ENCODE results near the gene ZNF366.

Gene ZNF366

GRCh38 chr5:72499090-72499489 is 8.1 kb downstream of the ZNF366 start:
- TF ChIP-seq, protein P1, sequence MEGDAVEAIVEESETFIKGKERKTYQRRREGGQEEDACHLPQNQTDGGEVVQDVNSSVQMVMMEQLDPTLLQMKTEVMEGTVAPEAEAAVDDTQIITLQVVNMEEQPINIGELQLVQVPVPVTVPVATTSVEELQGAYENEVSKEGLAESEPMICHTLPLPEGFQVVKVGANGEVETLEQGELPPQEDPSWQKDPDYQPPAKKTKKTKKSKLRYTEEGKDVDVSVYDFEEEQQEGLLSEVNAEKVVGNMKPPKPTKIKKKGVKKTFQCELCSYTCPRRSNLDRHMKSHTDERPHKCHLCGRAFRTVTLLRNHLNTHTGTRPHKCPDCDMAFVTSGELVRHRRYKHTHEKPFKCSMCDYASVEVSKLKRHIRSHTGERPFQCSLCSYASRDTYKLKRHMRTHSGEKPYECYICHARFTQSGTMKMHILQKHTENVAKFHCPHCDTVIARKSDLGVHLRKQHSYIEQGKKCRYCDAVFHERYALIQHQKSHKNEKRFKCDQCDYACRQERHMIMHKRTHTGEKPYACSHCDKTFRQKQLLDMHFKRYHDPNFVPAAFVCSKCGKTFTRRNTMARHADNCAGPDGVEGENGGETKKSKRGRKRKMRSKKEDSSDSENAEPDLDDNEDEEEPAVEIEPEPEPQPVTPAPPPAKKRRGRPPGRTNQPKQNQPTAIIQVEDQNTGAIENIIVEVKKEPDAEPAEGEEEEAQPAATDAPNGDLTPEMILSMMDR (IDR thresholded peaks at IDR 0.05; ENCODE audit: low read depth, low read length, missing control alignments), result no peak
- DNase-seq (ENCODE audit: extremely low read depth, low read depth), result no peak

DNA sequence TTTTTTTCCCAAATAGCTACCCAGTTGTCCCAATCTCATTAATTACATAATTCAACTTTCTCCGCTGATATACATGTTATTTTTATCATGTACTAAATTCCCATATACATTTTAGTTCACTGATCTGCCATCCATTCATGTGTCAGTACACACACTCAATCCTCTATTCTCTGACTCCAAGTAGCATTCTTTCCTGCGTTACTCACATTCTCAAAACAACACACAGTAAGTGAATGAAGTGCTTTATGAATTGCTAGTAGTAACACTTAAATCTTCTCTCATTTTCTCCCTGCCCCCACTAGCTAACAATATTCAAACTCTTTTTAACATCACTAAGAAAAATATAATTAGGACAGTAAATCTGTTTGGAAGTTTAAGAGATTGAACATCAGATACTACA is 8.9 kb downstream of the ZNF366 start:
- H3K4me3 ChIP-seq (replicated peaks; ENCODE audit: low read depth, low read length), result no peak overlapping the region
- no peak for DNase-seq (ENCODE audit: extremely low read depth, low read depth)
- TF ChIP-seq, protein P1 (IDR thresholded peaks at IDR 0.05; ENCODE audit: low read depth, low read length, missing control alignments), result no peak

More at GRCh38 chr5:72499090-72499489, 8.1 kb downstream of the ZNF366 start:
- no peak overlapping the region for H3K4me3 ChIP-seq (replicated peaks; ENCODE audit: low read depth, low read length)

- TF ChIP-seq, protein P1 (IDR thresholded peaks at IDR 0.05; ENCODE audit: low read depth, low read length, missing control alignments), result no peak
- H3K4me3 ChIP-seq (replicated peaks; ENCODE audit: low read depth, low read length), result no peak overlapping the region
- no peak for DNase-seq (ENCODE audit: extremely low read depth, low read depth)
Measured at GRCh38 chr5:72497823-72498222, 9.4 kb downstream of the ZNF366 start.

DNA sequence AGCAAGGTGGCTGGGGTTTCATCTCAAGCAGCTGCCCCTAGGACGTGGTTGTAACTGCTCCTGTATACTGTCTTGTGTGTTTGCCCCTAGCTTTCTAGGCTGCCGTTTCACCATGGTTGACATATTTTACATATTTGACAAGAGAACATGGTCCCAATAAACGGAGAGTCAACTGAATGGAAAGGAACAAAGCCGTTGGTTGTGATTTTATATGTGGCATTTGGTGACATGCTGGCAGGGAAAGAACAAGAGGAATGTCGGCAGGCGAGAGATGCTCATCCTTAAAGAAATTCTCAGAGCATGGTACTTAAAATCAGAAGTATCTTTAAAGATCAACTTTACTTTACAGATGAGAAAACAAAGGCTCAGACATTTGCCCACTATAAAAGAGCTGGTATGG is 11.8 kb downstream of the ZNF366 start:
- no peak overlapping the region for H3K4me3 ChIP-seq (replicated peaks; ENCODE audit: low read depth, low read length)
- no peak for DNase-seq (ENCODE audit: extremely low read depth, low read depth)
- TF ChIP-seq, protein P1 (IDR thresholded peaks at IDR 0.05; ENCODE audit: low read depth, low read length, missing control alignments), result no peak

- TF ChIP-seq, protein P1 (IDR thresholded peaks at IDR 0.05; ENCODE audit: low read depth, low read length, missing control alignments), result no peak
- DNase-seq (ENCODE audit: extremely low read depth, low read depth), result no peak
- no peak overlapping the region for H3K4me3 ChIP-seq (replicated peaks; ENCODE audit: low read depth, low read length)
Measured at GRCh38 chr5:72494623-72495124, 12.5 kb downstream of the ZNF366 start.

GRCh38 chr5:72489536-72489935 is 17.7 kb downstream of the ZNF366 start:
- TF ChIP-seq, protein P1 (IDR thresholded peaks at IDR 0.05; ENCODE audit: low read depth, low read length, missing control alignments), result no peak
- no peak overlapping the region for H3K4me3 ChIP-seq (replicated peaks; ENCODE audit: low read depth, low read length)
- no peak for DNase-seq (ENCODE audit: extremely low read depth, low read depth)

DNA sequence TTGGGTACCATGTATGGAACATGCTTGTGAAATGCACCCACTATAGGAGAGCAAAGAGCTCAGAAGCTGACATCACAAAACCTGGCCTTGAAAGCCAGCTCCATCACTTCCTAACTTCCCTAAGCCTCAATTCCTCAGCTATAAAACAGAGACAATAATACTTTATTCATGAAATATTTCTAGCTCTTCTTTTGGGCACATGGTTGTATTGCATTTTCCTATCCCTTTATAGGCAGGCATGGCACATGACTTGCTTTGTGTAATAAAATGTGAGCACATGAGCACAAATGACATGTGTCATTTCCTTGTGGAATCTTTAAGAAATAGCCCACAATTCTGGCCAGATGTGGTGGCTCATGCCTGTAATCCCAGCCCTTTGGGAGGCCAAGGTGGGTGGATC is 18.5 kb downstream of the ZNF366 start:
- no peak overlapping the region for H3K4me3 ChIP-seq (replicated peaks; ENCODE audit: low read depth, low read length)
- TF ChIP-seq, protein P1 (IDR thresholded peaks at IDR 0.05; ENCODE audit: low read depth, low read length, missing control alignments), result no peak
- DNase-seq (ENCODE audit: extremely low read depth, low read depth), result no peak

All from HFF-Myc (cell line).